Measurements from ENCODE around the gene PRSS27. TPM values are rescaled to one million over a fixed set of nuclear protein-coding genes. Genes with fewer than 3 reads are reported as not detected.
"Not testable (repeated sequence)": the region's sequence is repeated elsewhere in the genome, so short reads cannot be mapped to it uniquely, and the experiment has no call there.

PRSS27 gene
- total RNA-seq, 6 donors from 2014 or later, result 0.91 to 8.1 (median 1.8) TPM

- Histone ChIP-seq H3K36me3 (peaks cover 0 to 16% (median 7%) of the 10 kb centered on the region in 4 donors), H3K4me1 (peaks cover 9 to 41% (median 24%) of the 10 kb centered on the region in 4 donors), H3K27me3 (no peaks in the 10 kb centered on the region), H3K4me3 (no peak overlapping the region), H3K27ac (no peak overlapping the region), H3K9me3 (no peaks in the 10 kb centered on the region)
- peak in 1 of 2 donors; percentile 66 for DNase-seq
- no peak for TF ChIP-seq POLR2AphosphoS5 (IDR thresholded peaks at IDR 0.05)
- no peak for TF ChIP-seq EP300 (IDR thresholded peaks at IDR 0.05)
- TF ChIP-seq, protein P1, sequence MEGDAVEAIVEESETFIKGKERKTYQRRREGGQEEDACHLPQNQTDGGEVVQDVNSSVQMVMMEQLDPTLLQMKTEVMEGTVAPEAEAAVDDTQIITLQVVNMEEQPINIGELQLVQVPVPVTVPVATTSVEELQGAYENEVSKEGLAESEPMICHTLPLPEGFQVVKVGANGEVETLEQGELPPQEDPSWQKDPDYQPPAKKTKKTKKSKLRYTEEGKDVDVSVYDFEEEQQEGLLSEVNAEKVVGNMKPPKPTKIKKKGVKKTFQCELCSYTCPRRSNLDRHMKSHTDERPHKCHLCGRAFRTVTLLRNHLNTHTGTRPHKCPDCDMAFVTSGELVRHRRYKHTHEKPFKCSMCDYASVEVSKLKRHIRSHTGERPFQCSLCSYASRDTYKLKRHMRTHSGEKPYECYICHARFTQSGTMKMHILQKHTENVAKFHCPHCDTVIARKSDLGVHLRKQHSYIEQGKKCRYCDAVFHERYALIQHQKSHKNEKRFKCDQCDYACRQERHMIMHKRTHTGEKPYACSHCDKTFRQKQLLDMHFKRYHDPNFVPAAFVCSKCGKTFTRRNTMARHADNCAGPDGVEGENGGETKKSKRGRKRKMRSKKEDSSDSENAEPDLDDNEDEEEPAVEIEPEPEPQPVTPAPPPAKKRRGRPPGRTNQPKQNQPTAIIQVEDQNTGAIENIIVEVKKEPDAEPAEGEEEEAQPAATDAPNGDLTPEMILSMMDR (IDR thresholded peaks at IDR 0.05), result no peak
- TF ChIP-seq POLR2A (IDR thresholded peaks at IDR 0.05), result no peak
- no peak for ATAC-seq (ENCODE audit: low FRiP score in 2 of 2)
- WGBS, 2 donors, result 82 to 91% methylated on average over 8 to 29 of the region's 29 CpGs
Observed at GRCh38 chr16:2691491-2692248, 28.4 kb downstream of the PRSS27 start.

DNA sequence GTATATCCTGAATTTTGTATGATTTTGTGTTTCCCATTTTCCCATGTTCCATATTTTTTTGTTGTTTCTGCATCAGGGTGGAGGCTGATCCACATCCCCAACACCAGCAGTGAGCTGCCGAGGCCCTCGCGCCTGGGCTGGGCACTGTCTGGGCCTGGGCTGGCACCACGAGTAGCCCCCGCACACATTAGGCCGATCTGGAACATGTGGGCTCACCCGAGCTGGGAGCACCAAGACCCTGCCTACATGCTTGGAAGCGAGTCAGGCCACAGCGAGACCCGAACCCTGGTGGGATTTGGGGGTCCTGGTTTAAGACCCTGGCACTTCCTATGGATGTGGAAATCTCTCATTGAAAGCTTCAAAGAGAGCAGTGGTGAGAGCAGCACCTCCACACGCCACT lies 29.2 kb downstream of the PRSS27 start:
- peaks cover 0 to 14% (median 6%) of the 10 kb centered on the region in 4 donors for H3K36me3 ChIP-seq
- WGBS, 2 donors, result 92 to 96% methylated on average over 6 to 11 of the region's 11 CpGs
- no peaks in the 10 kb centered on the region for H3K9me3 ChIP-seq
- H3K4me1 ChIP-seq, result peaks cover 9 to 41% (median 24%) of the 10 kb centered on the region in 4 donors
- ATAC-seq (ENCODE audit: low FRiP score in 2 of 2) (no peak), DNase-seq (peak in 1 of 2 donors; percentile 60)
- no peak overlapping the region for H3K4me3 ChIP-seq
- TF ChIP-seq, protein P1 (IDR thresholded peaks at IDR 0.05), result no peak
- TF ChIP-seq POLR2A (IDR thresholded peaks at IDR 0.05), result no peak
- no peak for TF ChIP-seq EP300 (IDR thresholded peaks at IDR 0.05)
- no peak for TF ChIP-seq POLR2AphosphoS5 (IDR thresholded peaks at IDR 0.05)
- H3K27me3 ChIP-seq, result no peaks in the 10 kb centered on the region
- H3K27ac ChIP-seq, result no peak overlapping the region

DNA sequence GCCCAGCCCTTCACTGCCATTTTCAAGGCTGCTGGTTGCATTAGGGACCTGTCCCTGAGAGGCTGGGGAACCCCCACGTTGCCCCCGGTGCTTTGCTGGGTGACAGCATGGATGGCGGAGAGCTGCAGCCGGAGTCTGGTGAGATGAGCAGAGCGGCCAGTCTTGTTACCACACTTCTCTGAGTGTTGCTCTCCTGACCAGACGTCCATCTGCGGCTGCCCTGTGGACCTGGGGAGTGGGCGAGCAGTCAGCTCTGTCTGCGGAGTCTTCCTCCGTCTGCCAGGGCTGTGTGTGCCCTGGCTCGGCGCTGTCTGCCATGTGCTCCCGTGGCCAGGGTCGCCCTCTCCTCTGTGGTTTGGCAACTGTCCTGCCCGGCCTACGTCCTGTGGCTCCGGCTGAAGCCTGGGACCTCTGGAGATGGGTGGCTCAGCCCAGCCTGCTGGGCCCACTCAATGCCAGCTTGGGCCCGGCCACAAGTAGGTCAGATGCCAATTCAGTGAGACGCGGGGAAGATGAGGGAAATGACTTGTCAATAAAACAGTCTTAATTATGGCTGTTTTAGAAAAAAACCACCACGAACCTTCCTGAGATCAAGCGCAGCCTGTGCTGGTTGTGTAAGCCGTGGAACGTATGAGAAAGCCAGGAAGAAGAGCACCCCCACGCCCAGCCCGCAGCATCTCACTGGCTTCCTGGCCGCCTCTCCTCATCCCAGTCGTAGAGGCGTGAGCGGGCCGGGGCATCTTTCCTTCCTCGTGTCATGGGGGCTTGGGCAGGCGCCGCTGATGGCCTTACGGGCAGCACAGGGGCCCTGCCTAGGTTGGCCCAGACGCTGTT lies 29.8 kb downstream of the PRSS27 start:
- Histone ChIP-seq H3K4me1 (peaks cover 9 to 41% (median 24%) of the 10 kb centered on the region in 4 donors), H3K36me3 (peaks cover 0 to 14% (median 6%) of the 10 kb centered on the region in 4 donors), H3K4me3 (no peak overlapping the region), H3K27ac (peak overlapping the region in 1 of 4 donors; percentile 9), H3K27me3 (no peaks in the 10 kb centered on the region), H3K9me3 (no peaks in the 10 kb centered on the region)
- TF ChIP-seq POLR2AphosphoS5 (IDR thresholded peaks at IDR 0.05) (no peak), EP300 (IDR thresholded peaks at IDR 0.05) (no peak), POLR2A (IDR thresholded peaks at IDR 0.05) (no peak)
- TF ChIP-seq, protein P1 (IDR thresholded peaks at IDR 0.05), result no peak
- ATAC-seq (ENCODE audit: low FRiP score in 2 of 2), result peak in 1 of 2 donors; percentile 20
- WGBS, 2 donors, result 81 to 84% methylated on average over 20 to 33 of the region's 36 CpGs
- DNase-seq, result peak in 1 of 2 donors; percentile 70

DNA sequence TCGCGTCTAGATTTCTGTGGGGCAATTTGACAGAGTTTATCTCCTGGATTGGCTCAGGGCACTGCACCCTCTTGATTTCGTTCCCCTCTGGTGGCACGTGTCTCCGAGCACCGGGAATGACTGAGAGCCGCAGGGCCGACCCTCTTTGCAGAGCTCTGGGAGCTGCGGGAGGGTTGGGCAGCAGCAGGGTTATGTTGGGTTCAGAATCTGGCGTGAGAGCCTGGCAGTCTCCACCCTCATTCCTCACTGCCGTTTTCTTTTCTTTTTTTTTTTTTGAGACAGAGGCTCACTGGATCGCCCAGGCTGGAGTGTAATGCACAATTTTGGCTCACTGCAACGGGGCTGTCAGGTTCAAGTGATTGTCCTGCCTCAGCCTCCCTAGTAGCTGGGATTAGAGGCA lies 30.6 kb downstream of the PRSS27 start:
- WGBS, 2 donors, result 48 to 62% methylated on average over 4 to 5 of the region's 13 CpGs

More for the DNA sequence above, 30.6 kb downstream of the PRSS27 start:
- Histone ChIP-seq H3K36me3 (peaks cover 0 to 14% (median 6%) of the 10 kb centered on the region in 4 donors), H3K4me1 (peaks cover 10 to 46% (median 26%) of the 10 kb centered on the region in 4 donors)
- DNase-seq; H3K27ac ChIP-seq; ATAC-seq (ENCODE audit: low FRiP score in 2 of 2); H3K4me3 ChIP-seq; H3K27me3 ChIP-seq; H3K9me3 ChIP-seq: not testable (repeated sequence)

Measured in upper lobe of left lung (tissue), 6 donors.